ENCODE results near the gene MAPK1.
"Not testable (repeated sequence)": the region's sequence is repeated elsewhere in the genome, so short reads cannot be mapped to it uniquely, and the experiment has no call there.

Gene MAPK1

GRCh38 chr22:21867528-21868266 is at the start of gene MAPK1:
Gene MAPK1 (minus strand): TSS chr22:21867645. CDS start chr22:21867440, 205 bp downstream.
- DNase-seq (ENCODE audit: low read depth): peak; percentile 95

DNA sequence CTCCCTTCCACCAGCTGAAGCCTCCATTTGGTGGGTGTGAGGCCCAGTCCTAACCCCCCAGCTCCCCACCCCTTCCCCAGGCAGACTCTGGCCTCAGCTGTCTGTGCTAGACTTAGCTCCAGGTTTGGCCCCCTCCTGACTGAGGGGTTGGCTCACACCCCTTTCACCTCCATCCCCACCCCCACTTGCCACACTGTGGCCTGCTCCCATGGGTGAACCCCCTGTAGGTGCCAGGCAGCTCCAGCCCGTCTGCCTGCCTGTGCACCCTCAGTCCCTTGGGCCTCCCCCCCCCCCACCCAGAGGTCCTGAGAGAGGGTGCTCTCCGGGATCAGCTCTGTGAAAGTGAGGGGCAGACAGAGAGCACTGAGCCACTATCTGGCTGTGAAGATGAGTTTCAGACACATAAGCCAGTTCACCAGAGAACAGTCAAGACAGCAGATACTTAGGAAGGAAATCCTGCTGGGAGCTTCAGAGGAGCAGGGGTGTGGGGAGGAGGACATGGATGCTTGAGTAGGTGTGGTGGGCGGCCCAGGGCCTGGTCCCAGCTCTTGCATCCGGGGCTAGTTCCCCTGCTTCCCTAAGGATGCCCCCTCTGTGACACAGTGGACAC is 49.0 kb upstream of the MAPK1 start:
- no peak for DNase-seq (ENCODE audit: low read depth)

DNA sequence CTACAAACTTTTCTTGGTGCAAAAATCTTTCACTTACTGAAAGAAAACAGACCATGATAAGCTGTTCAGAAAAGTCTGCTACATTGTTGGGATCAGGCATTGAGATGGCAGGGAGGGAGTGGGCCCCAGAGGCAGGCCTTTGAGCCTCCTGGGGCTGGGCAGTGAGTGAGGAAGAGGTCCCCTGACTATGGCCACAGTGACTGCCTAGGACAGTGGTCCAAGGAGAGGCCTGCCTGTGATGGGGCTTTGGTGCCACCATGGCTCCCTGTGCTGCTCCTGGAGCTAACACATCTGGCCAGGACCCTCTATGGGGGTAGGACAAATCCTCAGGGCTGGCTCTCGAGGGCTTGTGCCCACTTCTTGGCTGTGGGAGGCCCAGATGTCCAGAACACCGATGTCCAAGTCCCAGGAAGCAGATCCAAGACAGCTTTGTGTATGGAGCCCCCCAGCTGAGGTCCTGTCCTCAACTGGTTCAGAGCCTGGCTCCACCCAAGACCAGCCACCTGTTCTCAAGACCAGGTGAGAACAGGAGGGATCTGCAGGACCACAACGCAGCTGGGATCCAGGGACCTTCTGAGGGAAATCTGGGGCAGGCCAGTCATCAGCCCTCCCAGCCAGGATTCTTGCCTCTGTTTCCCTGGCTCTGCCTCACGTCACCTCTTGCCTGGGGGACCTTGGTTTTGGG is 48.3 kb upstream of the MAPK1 start:
- DNase-seq (ENCODE audit: low read depth): no peak

GRCh38 chr22:21914033-21914642 is 46.7 kb upstream of the MAPK1 start:
- DNase-seq (ENCODE audit: low read depth): not testable (repeated sequence)

GRCh38 chr22:21910367-21910766 is 42.9 kb upstream of the MAPK1 start:
- not testable (repeated sequence) for DNase-seq (ENCODE audit: low read depth)

DNA sequence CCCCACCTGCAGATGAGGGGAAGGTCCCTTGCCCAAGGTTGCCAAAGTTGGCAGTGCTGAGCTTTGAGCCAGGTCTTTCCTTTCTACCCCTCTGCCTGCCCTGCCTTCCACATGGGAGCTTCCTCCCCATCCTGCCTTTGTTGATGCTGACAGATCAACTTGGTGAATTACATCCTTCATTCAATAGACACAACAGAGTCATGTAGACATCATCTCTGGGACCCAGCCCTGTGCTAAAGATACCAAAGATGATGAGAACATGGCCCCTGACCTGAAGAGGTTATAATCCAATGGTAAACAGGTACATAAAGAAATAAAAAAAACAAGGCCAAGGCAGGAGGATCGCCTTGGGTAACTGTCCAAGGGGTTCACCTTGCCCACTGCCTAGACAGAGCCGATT is 42.4 kb upstream of the MAPK1 start:
- no peak for DNase-seq (ENCODE audit: low read depth)

DNA sequence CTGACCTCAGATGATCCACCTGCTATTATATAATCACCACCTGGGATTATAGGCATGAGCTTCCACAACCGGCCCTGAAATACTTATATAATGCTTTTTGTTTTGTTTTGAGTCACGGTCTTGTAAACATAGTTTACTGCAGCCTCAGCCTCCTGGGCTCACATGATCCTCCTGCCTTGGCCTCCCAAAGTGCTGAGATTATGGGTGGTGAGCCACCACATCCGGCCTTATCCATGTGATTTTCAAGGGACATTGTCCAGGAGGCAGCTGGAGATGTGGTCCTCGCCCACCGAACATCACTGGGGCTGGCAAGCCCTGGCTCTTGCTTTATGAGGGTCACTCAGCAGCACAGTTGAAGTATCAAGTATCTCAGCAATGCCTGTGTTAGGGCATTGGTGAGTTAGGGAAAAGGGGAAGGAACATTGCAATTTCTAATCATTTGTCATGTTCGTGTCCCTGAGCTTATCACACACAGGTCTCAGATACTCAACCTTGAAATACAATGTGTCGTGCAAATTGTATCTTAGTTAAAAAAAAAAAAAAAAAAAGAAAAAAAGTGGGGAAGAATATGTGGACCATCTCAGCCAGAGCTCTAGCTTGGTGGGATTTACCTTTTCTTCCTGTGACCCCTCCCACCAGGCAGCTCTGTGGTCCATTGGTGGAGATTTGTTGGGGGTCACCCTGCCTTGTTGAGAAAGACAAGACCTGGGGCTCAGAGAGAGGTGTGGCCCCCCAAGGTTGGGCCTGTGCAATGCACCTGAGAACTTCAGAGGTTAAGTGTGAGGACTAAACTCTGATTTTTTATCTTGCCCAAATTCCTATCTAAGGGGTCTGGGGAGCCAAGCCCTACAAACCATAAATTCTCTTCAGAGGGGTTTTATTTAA is 40.4 kb upstream of the MAPK1 start:
- DNase-seq (ENCODE audit: low read depth): no peak

DNA sequence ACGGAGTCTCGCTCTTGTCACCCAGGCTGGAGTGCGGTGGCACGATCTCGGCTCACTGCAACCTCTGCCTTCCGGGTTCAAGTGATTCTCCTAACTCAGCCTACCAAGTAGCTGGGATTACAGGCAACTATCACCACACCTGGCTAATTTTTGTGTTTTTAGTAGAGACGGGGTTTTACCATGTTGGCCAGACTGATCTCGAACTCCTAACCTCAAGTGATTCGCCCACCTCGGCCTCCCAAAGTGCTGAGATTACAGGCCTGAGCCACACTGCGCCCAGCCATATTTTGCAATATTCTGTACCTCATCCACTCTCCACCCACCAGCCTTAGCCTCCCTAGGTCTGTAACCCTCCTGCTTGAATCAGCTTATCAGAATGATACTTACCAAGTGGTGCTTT is 37.8 kb upstream of the MAPK1 start:
- DNase-seq (ENCODE audit: low read depth): not testable (repeated sequence)

GRCh38 chr22:21904250-21904789 is 36.9 kb upstream of the MAPK1 start:
- DNase-seq (ENCODE audit: low read depth): no peak

GRCh38 chr22:21903283-21903682 is 35.8 kb upstream of the MAPK1 start:
- no peak for DNase-seq (ENCODE audit: low read depth)

GRCh38 chr22:21902296-21903087 is 35.0 kb upstream of the MAPK1 start:
- no peak for DNase-seq (ENCODE audit: low read depth)

GRCh38 chr22:21898354-21898896 is 31.0 kb upstream of the MAPK1 start:
- no peak for DNase-seq (ENCODE audit: low read depth)

GRCh38 chr22:21896951-21897513 is 29.6 kb upstream of the MAPK1 start:
- no peak for DNase-seq (ENCODE audit: low read depth)

DNA sequence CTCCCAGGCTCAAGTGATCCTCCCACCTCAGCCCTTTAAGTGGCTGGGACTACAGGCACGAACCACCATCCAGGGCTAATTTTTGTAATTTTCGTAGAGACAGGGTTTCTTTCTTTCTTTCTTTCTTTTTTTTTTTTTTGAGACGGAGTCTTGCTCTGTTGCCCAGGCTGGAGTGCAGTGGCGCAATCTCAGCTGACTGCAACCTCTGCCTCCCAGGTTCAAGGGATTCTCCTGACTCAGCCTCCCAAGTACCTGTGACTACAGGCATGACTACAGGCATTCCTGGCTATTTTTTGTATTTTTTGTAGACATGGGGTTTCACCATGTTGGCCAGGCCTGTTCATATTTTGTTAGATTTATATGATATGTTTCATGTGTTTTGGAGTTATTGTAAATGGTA is 28.8 kb upstream of the MAPK1 start:
- not testable (repeated sequence) for DNase-seq (ENCODE audit: low read depth)

GRCh38 chr22:21894799-21895198 is 27.4 kb upstream of the MAPK1 start:
- no peak for DNase-seq (ENCODE audit: low read depth)

DNA sequence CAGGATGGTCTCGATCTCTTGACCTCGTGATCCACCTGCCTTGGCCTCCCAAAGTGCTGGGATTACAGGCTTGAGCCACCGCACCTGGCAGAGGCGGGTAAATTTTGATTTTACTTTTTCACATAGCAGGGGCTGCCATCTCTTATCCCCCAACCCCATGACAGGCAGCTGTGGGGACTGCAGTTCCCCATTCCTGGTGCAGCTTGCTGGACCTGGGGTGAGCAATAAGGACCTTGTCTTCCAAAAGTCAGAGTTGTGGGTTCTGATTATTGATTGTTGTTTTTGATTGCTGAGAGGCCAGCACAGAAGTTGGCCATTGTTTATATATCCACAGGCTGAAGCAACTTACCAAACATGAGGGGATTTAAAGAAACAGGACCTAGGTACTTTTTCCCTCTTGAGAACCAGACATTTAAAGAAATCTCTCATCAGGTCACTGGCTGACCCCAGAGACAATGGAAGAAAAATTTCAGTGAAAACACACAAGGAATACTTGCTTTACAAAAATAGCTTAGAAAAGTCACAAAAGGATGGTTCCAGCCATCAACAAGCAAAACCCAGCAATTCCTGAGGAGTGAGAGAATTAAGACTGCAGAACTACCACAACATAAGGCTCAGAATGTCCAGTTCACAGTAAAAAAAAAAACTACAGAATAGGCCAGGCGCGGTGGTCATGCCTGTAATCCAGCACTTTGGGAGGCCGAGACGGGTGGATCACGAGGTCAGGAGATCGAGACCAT is 22.0 kb upstream of the MAPK1 start:
- no peak for DNase-seq (ENCODE audit: low read depth)

GRCh38 chr22:21887841-21888240 is 20.4 kb upstream of the MAPK1 start:
- DNase-seq (ENCODE audit: low read depth): no peak

DNA sequence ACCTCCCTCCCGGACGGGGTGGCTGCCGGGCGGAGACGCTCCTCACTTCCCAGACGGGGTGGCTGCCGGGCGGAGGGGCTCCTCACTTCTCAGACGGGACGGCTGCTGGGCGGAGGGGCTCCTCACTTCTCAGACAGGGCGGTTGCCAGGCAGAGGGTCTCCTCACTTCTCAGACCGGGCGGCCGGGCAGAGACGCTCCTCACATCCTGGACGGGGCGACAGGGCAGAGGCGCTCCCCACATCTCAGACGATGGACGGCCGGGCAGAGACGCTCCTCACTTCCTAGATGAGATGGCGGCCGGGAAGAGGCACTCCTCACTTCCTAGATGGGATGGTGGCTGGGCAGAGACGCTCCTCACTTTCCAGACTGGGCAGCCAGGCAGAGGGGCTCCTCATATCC is 16.5 kb upstream of the MAPK1 start:
- DNase-seq (ENCODE audit: low read depth): not testable (repeated sequence)

- not testable (repeated sequence) for DNase-seq (ENCODE audit: low read depth)
These were observed 15.4 kb upstream of the MAPK1 start for GRCh38 chr22:21882754-21883333.

Measured in activated T-cell treated with anti-CD3 and anti-CD28 coated beads for 48 hours (primary cell).